H1 (cell line): Measurements from ENCODE around the gene YPEL2. TPM values are rescaled to one million over a fixed set of nuclear protein-coding genes. Genes with fewer than 3 reads are reported as not detected.

Experiments
- CHD2 ChIP-seq: IDR thresholded peaks from 2 replicates; pipeline ENCODE4 v1.6.1; 2012; ENCODE audit warnings: low read length, improper control_type of control experiment
- CHD7 ChIP-seq: fragments of 300-600 bp; sonication (generic); IDR thresholded peaks from 2 replicates; pipeline ENCODE4 v1.7.1; 2012; ENCODE audit warnings: low read length, moderate library complexity, mild to moderate bottlenecking, inconsistent platforms; ENCODE audit not compliant: insufficient replicate concordance
- EZH2 ChIP-seq: fragments of 200-600 bp; sonication (generic); IDR thresholded peaks from 2 replicates; pipeline ENCODE4 v1.7.1; 2012; ENCODE audit warnings: low read depth, mild to moderate bottlenecking, moderate library complexity, low read length, inconsistent platforms; ENCODE audit not compliant: severe bottlenecking
- MAFK ChIP-seq: IDR thresholded peaks from 2 replicates; pipeline ENCODE4 v1.6.1; 2012; ENCODE audit warnings: low read depth, mild to moderate bottlenecking, improper control_type of control experiment, low read length
- MAX ChIP-seq: IDR thresholded peaks from 2 replicates; pipeline ENCODE4 v1.6.1; 2012; ENCODE audit warnings: inconsistent platforms
- RFX5 ChIP-seq: IDR thresholded peaks from 2 replicates; pipeline ENCODE4 v1.6.1; 2011; ENCODE audit warnings: low read depth, low read length, improper control_type of control experiment, borderline replicate concordance
- SIRT6 ChIP-seq: IDR thresholded peaks from one replicate; pipeline ENCODE4 v1.7.1; 2012; ENCODE audit warnings: low read length, inconsistent platforms
- SP2 ChIP-seq: IDR thresholded peaks from 2 replicates; pipeline ENCODE4 v1.6.1; 2012; ENCODE audit warnings: mild to moderate bottlenecking, low read length, inconsistent platforms
- TCF12 ChIP-seq: IDR thresholded peaks from 2 replicates; pipeline ENCODE4 v1.6.1; 2011; ENCODE audit warnings: low read depth, mild to moderate bottlenecking, low read length
- TEAD4 ChIP-seq: IDR thresholded peaks from 2 replicates; pipeline ENCODE4 v1.6.1; 2012; ENCODE audit warnings: low read depth, low read length, inconsistent platforms, mixed read lengths
- ZNF274 ChIP-seq: IDR thresholded peaks from 2 replicates; pipeline ENCODE4 v1.7.0; 2012; ENCODE audit warnings: low read length, borderline replicate concordance; ENCODE audit errors: extremely low read depth
- polyA plus RNA-seq, 7 experiments: library from polyadenylated mRNA; depleted of rRNA in 3 of 7; stranded (reverse) in 5 of 7; unstranded in 2 of 7; fragments of >200 nt in 5 of 7; fragments of 200-250 nt in 2 of 7; gene quantifications; 1 replicate in 5 of 7; 2 replicates in 1 of 7; 4 replicates in 1 of 7; pipeline versions ENCODE4 v1.2.1 to v1.2.3, GENCODE V29; 2011 to 2013; ENCODE audit warnings: missing spikeins in 2 of 7, mixed read lengths in 2 of 7
- total RNA-seq: library from RNA; stranded (reverse); fragmentation: NEBNext Ultra II Directional; extraction: Animal tissue kit (Norgen Biotek cat#: 25700); gene quantifications from 2 replicates; pipeline ENCODE4 v1.2.1, GENCODE V29; 2021
- TF ChIP-seq, protein P1 (sequence below): IDR thresholded peaks from 2 replicates; pipeline ENCODE4 v1.6.1; 2011; ENCODE audit warnings: low read length, improper control_type of control experiment

The YPEL2 gene
- total and polyA plus RNA-seq, 2 of the 8 experiments (the other 6 are each of a cell fraction or from before 2014, with no cell fraction given), result 1.6 to 3.5 TPM

DNA sequence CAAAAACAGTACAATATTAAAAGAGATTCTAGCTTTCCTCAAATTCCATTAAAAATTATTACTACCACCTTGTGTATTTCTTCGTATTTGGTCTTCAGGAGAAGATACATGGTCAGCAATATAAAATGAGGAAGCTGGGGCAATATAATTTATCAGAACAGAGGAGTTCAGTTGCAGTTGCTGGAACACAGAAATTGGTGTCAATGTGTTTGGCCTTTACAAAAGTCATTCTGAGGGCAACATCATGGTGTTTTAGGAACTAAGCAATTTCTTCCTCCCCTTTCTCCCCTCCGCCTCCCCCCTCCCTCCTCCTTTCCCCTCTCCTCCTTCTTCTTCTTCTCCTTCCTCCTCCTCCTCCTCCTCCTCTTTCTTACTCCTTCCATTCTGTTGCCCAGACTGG lies 102.1 kb downstream of the YPEL2 start (continued):
- TF ChIP-seq CHD7, result no peak
- TF ChIP-seq MAFK, result no peak
- no peak for TF ChIP-seq EZH2
- TF ChIP-seq MAX, result no peak
- no peak for TF ChIP-seq SP2
- TF ChIP-seq, protein P1, sequence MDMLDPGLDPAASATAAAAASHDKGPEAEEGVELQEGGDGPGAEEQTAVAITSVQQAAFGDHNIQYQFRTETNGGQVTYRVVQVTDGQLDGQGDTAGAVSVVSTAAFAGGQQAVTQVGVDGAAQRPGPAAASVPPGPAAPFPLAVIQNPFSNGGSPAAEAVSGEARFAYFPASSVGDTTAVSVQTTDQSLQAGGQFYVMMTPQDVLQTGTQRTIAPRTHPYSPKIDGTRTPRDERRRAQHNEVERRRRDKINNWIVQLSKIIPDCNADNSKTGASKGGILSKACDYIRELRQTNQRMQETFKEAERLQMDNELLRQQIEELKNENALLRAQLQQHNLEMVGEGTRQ, result no peak
- no peak for TF ChIP-seq SIRT6
- no peak for TF ChIP-seq TEAD4
- no peak for TF ChIP-seq TCF12
- no peak for TF ChIP-seq RFX5
- no peak for TF ChIP-seq CHD2
- TF ChIP-seq ZNF274, result no peak
